Heart right ventricle (tissue), 16 donors: ENCODE data around the gene KCNQ1. TPM values are rescaled to one million over a fixed set of nuclear protein-coding genes. Genes with fewer than 3 reads are reported as not detected.

ENCODE experiments used
- ATAC-seq, 8 donors: fragments of 200-7000 bp; cut with Tn5 transposase; one replicate each; pipeline ENCODE4 v1.9.1; 2020; ENCODE audit warnings: mild to moderate bottlenecking in 8 of 8, moderate library complexity in 8 of 8, moderate number of reproducible peaks in 1 of 8
- DNase-seq, 2 donors: peaks; one replicate each; pipeline ENCODE4 v3.0.0-alpha.2; 2020
- H3K27ac ChIP-seq, 10 donors: fragments of 200-600 bp; sonication (generic) in 2 of 10; one replicate each; pipeline versions ENCODE4 v1.5.0 to v1.8.0; 2020 to 2022; ENCODE audit warnings: mild to moderate bottlenecking in 3 of 10
- H3K27me3 ChIP-seq, 7 donors: fragments of 200-600 bp; one replicate each; pipeline ENCODE4 v1.8.0; 2021 to 2022; ENCODE audit warnings: mild to moderate bottlenecking in 2 of 7
- H3K36me3 ChIP-seq, 9 donors: fragments of 200-600 bp; sonication (generic) in 1 of 9; one replicate each; pipeline versions ENCODE4 v1.5.0 to v1.8.0; 2020 to 2022; ENCODE audit warnings: mild to moderate bottlenecking in 2 of 9
- H3K4me1 ChIP-seq, 9 donors: fragments of 200-600 bp; sonication (generic) in 1 of 9; one replicate each; pipeline versions ENCODE4 v1.5.0 to v1.8.0; 2020 to 2022; ENCODE audit warnings: mild to moderate bottlenecking in 4 of 9
- H3K4me3 ChIP-seq, 10 donors: fragments of 200-600 bp; sonication (generic) in 2 of 10; one replicate each; pipeline versions ENCODE4 v1.5.0 to v1.8.0; 2020 to 2022; ENCODE audit warnings: mild to moderate bottlenecking in 7 of 10, moderate library complexity in 2 of 10
- H3K9me3 ChIP-seq, 11 donors: fragments of 200-600 bp in 10 of 11; sonication (generic) in 2 of 11; one replicate each; pipeline versions ENCODE4 v1.5.0 to v1.8.0; 2013 to 2022; ENCODE audit warnings: mild to moderate bottlenecking in 2 of 11, control low read depth in 1 of 11, moderate library complexity in 1 of 11
- WGBS, 2 donors: extraction: QIAGEN DNeasy Blood & Tissue Kit; methylation state at CpG; one replicate each; pipeline ENCODE4 v1.1.7; 2013; ENCODE audit warnings: inconsistent platforms in 1 of 2; 5-methylcytosine and 5-hydroxymethylcytosine counted together
- intact Hi-C, 10 donors: fragments of 100-400 bp; cut with DNase I; formaldehyde crosslinking; loops; one replicate each; pipeline versions ENCODE4 v1.11.1 to v1.14.2; 2022
- polyA plus RNA-seq, 2 donors: library from polyadenylated mRNA; stranded (reverse); fragments of 200-250 nt; gene quantifications; one replicate each; pipeline ENCODE4 v1.2.3, GENCODE V29; 2013
- total RNA-seq, 10 donors: library from RNA; stranded (reverse); fragmentation: NEBNext Ultra II Directional in 3 of 10; extraction: Animal tissue kit (Norgen Biotek cat#: 25700) in 3 of 10; gene quantifications; one replicate each; pipeline versions ENCODE4 v1.2.1 to v1.2.4, GENCODE V29; 2021 to 2023
- TF ChIP-seq, protein P1 (sequence below), 9 donors: fragments of 200-600 bp; sonication (generic) in 2 of 9; IDR thresholded peaks; one replicate each; pipeline versions ENCODE4 v1.5.0 to v1.8.0; 2021 to 2022; ENCODE audit warnings: antibody characterized with exemption in 9 of 9, mild to moderate bottlenecking in 5 of 9, moderate library complexity in 1 of 9
- donor health status: Arrhythmogenic right ventricular cardiomyopathy.
- donor health status: ischemic (EF 13 %, LVEDD 7.1; RV severe dilation, severe dysfunction).
- donor health status: healthy with polysubstance abuse.
- donor health status: DM: no; HTN: yes; CAD: no.
- donor health status: DM: no; HTN: no; CAD: no.
- donor health status: ischemic (EF 25% LVEDD 6.9; RV normal size, moderate dysfunction).
- donor health status: ischemic (EF 25% LVEDD 5.7; RV mildly dilated, moderate dysfunction).
- donor health status: healthy.
- donor health status: DM: yes; HTN: yes; CAD: no.
- donor health status: Ischemic cardiomyopathy.
- donor health status: ischemic (EF 35%, LVEDD 5.7; RV mildly dilated, moderate dysfunction).
- donor health status: nonischemic (EF 11% LVEDD 7.7; RV severe dilation, severe dysfunction).
- donor health status: DM: yes; HTN: yes; CAD: no.
- donor health status: PGD.
- donor health status: ischemic (EF 29% LVEDD 5.4; RV normal size, mild dysfunction).
- donor health status: nonischemic (EF 23%, LVEDD 6.1; RV moderate dilation, normal function).

The KCNQ1 gene
- total and polyA plus RNA-seq, 12 donors, result 19.9 to 48.2 (median 33.7) TPM

DNA sequence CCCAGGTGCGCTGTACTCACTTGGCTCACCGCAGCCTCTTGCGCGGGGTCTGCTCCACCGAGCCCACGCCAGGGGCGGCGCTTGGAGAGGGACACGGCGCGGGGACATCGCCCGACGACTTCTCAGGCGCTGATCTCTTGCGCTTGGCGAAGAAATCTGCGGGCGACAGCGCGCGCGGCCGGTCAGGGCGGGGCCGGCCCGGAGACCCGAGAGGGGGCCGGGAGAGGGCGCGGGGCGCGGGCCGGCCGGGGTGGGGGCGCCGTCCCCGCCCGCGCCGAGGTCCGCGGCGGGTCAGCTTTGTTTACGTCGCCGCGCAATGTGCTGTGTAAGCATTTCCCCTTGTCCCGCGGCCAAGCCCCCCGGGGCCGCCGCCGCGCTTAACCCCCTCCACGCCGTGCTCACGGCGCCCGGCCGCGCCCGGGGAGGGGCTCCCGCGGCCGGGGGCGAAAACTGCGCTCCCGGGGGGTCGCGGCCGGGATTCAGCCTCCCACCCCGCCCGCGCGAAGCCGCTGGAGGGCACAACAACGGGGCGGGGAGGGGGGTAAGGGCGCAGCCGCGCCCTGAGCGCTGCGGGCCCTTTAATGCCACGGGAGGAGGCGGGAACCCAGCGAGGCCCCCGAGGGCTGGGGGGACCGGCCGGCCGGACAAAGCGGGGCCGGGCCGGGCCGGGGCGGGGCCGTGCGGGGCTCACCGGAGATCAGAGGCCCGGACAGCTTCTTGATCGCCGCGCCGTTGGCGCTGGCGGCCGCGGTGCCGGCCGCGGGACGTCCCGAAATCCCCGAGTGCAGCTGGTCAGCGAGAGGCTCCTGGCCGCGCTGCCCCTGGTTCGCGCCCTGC lies 439.4 kb downstream of the KCNQ1 start:
- DNase-seq (peak; percentile 57 to 73), ATAC-seq (peak in 3 of 8 donors; percentile 19 to 36 (median 20))
- Histone ChIP-seq H3K9me3 (no peaks in the 10 kb centered on the region), H3K36me3 (no peaks in the 10 kb centered on the region), H3K27me3 (peaks cover 0 to 34% (median 0%) of the 10 kb centered on the region in 7 donors), H3K4me1 (peaks cover 5 to 50% (median 34%) of the 10 kb centered on the region in 9 donors), H3K27ac (peak overlapping the region; percentile 80 to 94 (median 86)), H3K4me3 (peak overlapping the region; percentile 63 to 85 (median 72))
- intact Hi-C loops, result loop anchor here in 8 of 10 donors (2.0 to 10.0 kb wide), 9 partner anchors 47 to 689 kb away; partner anchors contain the start of genes KCNQ1OT1 (in 4 of the 8), C11orf21 (in 1 of the 8) and TSPAN32 (in 1 of the 8)
- 0 to 1% methylated on average over 83 to 119 of the region's 119 CpGs for WGBS, 2 donors
- TF ChIP-seq, protein P1, sequence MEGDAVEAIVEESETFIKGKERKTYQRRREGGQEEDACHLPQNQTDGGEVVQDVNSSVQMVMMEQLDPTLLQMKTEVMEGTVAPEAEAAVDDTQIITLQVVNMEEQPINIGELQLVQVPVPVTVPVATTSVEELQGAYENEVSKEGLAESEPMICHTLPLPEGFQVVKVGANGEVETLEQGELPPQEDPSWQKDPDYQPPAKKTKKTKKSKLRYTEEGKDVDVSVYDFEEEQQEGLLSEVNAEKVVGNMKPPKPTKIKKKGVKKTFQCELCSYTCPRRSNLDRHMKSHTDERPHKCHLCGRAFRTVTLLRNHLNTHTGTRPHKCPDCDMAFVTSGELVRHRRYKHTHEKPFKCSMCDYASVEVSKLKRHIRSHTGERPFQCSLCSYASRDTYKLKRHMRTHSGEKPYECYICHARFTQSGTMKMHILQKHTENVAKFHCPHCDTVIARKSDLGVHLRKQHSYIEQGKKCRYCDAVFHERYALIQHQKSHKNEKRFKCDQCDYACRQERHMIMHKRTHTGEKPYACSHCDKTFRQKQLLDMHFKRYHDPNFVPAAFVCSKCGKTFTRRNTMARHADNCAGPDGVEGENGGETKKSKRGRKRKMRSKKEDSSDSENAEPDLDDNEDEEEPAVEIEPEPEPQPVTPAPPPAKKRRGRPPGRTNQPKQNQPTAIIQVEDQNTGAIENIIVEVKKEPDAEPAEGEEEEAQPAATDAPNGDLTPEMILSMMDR (IDR thresholded peaks at IDR 0.05), result peak in 1 of 9 donors; percentile 9

DNA sequence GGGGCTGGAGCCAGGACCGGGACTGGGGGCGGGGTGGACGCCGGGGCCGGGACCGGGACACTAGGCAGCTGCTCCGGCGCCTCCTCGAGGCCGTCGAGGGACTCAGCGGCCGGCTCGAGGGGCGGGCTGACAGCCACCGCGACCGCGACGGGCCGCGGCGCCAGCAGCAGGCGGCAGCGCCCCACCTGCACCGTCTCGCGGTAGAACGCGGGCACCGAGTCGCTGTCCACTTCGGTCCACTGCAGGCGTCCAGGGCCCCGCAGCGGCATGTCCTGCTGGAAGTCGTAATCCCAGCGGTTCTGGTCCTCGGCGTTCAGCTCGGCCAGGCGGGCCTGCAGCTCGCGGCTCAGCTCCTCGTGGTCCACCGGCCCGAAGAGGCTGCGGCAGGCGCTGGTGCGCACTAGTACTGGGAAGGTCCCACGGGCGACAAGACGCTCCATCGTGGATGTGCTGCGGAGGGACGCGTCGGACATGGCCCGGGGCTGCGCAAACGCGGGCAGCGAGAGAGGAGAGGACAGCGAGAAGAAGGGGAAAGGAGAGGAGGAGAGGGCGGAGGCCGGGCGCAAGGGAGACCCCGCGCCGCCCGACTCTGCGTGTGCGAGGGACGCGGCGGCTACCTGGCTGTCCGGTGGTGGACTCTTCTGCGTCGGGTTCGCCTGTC lies 440.3 kb downstream of the KCNQ1 start:
- intact Hi-C loops, result loop anchor here in 9 of 10 donors (2.0 to 10.0 kb wide), 10 partner anchors 58 to 690 kb away; partner anchors contain the start of genes KCNQ1OT1 (in 5 of the 9), C11orf21 (in 1 of the 9) and TSPAN32 (in 1 of the 9)
- 0 to 1% methylated on average over 76 to 80 of the region's 80 CpGs for WGBS, 2 donors
- Histone ChIP-seq H3K27ac (peak overlapping the region; percentile 49 to 93 (median 83)), H3K9me3 (no peaks in the 10 kb centered on the region), H3K4me3 (peak overlapping the region; percentile 63 to 89 (median 78)), H3K27me3 (peaks cover 0 to 34% (median 0%) of the 10 kb centered on the region in 7 donors), H3K4me1 (peaks cover 5 to 50% (median 34%) of the 10 kb centered on the region in 9 donors), H3K36me3 (no peaks in the 10 kb centered on the region)
- TF ChIP-seq, protein P1 (IDR thresholded peaks at IDR 0.05), result peak in 7 of 9 donors; percentile 24 to 56 (median 35)
- ATAC-seq (peak; percentile 8 to 38 (median 26)), DNase-seq (peak; percentile 52 to 64)

DNA sequence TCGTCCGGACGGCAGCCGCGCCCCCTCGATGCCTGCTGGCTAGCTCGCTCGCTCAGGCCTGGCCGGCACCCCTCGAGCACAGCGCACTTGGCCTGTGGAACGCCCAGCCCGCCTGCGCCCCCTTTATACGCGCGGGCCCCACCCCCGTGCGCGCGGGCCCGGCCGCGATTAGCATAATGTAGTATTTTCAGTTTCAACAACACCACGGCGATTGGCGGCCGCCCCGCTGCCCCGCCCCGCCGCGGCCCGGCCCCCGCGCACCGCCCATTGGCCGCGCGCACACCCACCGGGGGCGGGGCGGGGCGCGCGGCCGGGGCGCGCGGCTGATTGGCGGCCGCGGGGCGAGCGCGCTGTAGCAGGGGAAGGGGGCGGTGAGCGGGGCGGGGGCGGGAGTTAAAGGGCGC lies 440.9 kb downstream of the KCNQ1 start, which contains the start of gene CDKN1C:
TSS of gene CDKN1C (minus strand) at position 98 of the 404 bp plus-strand sequence. CDS start 319 bp downstream, outside the sequence.
- peak within 1 kb of the TSS; percentile 80 to 94 (median 86) for H3K27ac ChIP-seq
- intact Hi-C loops, result loop anchor here in 9 of 10 donors (2.0 to 10.0 kb wide), 10 partner anchors 58 to 691 kb away; partner anchors contain the start of genes KCNQ1OT1 (in 5 of the 9), C11orf21 (in 1 of the 9) and TSPAN32 (in 1 of the 9)
- TF ChIP-seq, protein P1 (IDR thresholded peaks at IDR 0.05), result no peak

More for the DNA sequence above, 440.9 kb downstream of the KCNQ1 start, which contains the start of gene CDKN1C:
- Histone ChIP-seq H3K4me1 (peaks cover 5 to 55% (median 39%) of the 10 kb centered on the region in 9 donors), H3K27me3 (peaks cover 0 to 34% (median 0%) of the 10 kb centered on the region in 7 donors), H3K36me3 (no peaks in the 10 kb centered on the region), H3K9me3 (no peaks in the 10 kb centered on the region), H3K4me3 (peak within 1 kb of the TSS; percentile 63 to 89 (median 78))
- 0 to 1% methylated on average over 34 to 61 of the region's 61 CpGs for WGBS, 2 donors
- ATAC-seq, result peak; percentile 72 to 84 (median 80)
- DNase-seq, result peak; percentile 88 to 91
